ENCODE results near the gene SLC2A5.

SLC2A5 gene

GRCh38 chr1:9088807-9089206 lies 19.4 kb upstream of the SLC2A5 start:
- DNase-seq = peak; percentile 33

GRCh38 chr1:9087411-9088125 lies 18.1 kb upstream of the SLC2A5 start:
- no peak for DNase-seq

GRCh38 chr1:9086796-9087195 lies 17.4 kb upstream of the SLC2A5 start:
- DNase-seq = no peak

DNA sequence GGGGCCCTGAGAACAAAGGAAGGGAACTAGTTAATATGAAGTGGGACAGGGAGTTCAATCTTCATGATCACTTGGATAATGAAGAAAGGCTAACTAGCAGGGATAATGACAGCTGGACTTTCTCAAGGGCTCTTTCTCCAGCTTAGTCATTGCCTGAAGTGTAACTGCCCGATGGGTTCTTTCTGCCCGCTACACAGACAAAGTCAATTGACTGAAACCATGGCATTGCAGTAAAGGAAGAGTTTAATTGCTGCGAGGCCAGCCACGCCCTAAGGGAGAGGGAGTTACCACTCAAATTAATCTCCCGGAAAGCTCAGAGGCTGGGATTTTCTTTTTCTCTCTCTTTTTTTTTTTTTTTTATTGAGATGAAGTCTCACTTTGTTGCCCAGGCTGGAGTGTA lies 16.6 kb upstream of the SLC2A5 start:
- DNase-seq = no peak

DNA sequence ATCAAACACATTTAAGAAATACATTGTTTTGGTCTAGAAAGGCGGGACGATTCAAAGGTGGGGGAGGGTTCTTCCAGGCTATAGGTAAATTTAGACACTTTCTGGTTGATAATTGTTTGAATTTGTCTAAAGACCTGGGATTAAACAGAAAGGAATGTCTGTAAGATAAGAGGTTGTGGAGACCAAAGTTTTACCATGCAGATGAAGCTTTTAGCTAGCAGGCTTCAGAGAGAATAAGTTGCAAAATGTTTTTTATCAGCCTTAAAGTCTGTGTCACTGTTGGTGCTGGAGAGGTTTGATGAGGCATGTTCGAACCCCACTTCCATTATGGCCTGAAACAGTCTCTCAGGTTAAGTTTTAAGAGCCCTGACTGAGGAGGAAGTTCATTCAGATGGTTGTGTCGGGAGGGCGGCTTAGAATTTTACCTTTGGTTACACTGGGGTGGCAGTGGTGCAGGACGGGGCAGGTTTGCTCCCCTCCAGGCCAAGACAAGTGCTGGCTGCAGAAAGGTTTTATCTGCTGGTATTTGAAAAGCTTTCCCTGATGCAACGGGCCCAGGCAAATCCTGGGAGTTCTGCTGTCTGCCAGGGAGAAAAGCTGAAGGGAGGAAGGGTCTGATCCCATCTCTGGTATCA lies 16.0 kb upstream of the SLC2A5 start:
- DNase-seq = no peak

DNA sequence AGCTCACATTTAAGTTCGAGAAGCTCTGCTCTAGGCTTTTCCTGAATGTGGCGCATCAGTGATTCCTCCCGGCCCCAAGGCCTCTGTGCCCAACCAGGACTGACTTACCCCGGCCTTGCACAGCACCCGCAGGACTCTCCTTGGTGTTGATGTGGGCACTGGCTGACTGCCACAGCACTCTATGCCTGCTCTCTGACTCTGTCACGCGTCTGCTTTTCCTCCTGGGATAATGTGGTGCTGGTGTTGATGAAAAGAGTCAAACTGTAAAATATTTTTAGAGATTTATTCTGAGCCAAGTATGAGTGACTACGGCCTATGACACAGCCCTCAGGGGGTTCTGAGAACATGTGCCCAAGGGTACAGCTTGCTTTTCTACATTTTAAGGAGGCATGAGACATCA lies 15.5 kb upstream of the SLC2A5 start:
- DNase-seq = peak; percentile 42

DNA sequence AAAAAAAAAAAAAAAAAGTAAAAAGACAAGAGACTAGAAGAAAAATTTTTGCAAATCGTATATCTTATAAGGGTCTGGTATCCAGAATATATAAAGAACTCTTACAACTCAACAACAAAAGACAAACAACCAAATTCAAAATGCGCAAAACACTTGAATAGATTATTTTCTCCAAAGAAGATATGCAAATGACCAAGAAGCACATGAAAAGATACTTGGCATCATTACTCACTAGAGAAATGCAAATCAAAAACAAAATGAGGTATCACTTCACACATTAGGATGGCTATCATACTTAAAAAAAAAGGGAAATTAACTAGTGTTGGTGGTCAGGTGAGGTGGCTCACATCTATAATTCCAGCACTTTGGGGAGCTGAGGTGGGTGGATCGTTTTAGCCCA lies 12.0 kb upstream of the SLC2A5 start:
- no peak for DNase-seq

DNA sequence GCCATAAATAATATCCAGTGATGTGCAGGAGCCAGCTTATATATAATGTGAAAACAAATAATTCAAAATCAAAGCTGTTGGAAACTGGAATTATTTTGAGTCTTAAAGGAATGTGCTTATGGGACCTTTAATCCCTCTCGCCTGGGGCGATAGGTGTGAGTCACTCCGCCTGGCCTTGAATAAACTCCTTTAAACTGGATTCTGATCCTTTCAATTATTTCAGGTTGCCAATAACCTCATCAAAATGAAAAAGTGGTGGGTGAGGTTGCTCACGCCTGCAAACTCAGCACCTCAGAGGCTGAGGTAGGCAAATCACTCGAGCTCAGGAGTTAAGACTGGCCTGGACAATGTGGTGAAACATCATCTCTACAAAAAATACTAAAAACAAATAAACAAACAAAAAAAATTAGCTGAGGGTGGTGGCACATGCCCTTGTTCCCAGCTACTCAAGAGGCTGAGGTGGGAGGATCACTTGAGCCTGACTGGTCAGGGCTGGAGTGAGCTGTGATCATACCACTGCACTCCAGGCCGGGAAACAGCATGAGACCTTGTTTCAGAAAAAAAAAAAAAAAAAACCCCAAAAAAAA lies 11.4 kb upstream of the SLC2A5 start:
- DNase-seq = no peak

DNA sequence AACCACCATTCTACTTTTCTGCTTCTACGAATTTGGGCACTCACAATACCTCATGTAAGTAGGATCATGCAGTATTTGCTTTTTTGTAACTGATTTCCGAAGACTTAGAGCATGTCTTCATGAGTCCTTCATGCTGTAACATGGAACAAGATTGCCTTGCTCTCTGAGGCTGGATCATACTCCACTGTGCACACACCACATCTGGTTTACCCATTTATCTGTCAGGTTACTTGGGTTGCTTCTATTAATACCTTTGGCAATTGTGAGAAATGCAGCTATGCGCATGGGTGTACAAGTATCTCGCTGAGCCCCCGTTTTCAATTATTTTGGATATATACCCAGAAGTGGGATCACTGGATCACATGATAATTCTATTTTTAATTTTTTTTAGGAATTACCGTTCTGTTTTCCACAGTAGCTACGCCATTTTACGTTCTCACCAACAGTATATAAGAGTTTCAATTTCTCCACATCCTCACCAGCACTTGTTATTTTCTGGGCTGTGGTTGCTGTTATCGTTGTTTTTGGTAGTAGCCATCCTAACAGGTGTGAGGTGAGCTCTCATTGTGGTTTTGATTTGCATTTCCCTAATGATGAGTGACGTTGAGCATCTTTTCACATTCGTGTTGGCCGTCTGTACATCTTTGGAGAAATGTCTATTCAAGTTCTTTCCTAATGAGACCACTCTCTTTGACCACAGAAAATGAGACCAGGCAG lies 10.7 kb upstream of the SLC2A5 start:
- no peak for DNase-seq

DNA sequence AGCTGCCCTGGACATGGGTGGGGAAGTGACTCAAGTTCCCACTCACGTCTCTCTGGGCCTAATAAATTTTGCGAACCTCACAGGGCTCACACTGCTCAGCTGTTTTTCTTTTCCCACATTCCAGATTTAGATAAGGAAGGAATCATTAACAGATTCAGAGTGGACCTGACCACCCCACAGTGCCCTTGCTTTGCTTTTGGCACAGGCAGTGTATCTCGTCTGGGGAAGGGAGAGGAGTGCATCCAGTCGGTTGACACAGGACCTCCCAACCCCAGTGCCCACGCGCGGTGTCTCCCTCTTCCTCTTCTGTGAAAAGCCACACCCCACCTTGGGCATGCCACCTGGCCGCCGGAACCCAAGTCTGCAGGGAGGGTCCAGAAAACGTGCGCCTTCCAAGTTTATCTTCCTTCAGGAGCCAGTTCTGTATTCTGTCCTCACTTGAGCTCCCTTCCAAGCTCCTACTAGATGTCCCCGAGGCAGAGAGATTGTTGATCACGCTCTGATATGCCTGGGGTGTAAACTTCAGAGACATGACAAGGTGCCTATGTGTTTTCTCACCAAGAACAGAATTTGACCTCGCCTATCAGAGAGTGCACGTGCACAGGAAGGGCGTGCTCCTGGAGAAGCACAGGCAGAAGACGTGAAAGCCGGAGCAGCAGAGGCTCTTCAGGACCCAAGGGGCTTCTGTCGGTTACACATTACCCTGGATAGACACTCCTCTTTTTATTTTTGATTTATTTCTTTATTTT lies 9.5 kb upstream of the SLC2A5 start:
- DNase-seq = no peak

DNA sequence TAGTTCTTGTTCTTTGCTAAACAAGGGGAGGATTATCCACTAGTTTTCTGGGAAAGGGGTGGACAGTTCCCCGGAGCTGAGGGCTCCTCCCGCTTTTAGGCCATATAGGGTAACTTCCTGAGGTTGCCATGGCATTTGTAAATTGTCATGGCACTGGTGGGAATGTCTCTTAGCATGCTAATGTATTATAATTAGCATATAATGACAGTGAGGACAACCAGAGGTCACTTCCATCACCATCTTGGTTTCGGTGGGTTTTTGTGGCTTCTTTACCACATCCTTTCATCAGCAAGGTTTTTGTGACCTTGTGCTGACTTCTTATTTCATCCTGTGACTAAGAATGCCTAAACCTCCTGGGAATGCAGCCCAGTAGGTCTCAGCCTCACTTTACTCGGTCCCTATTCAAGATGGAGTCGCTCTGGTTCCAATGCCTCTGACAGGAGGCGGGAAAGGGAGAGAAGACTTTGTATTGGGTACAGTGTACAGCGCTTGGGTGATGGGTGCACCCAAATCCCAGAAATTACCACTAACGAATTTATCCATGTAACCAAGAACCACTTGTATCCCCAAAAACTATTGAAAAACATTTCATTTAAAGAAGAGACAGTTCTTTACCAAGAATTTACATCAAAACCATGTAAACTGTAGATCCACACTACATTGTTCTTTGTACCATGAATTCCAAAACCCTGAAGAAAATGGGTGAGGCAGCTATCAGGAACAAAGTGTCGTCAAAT lies 8.7 kb upstream of the SLC2A5 start:
- peak; percentile 65 for DNase-seq

- DNase-seq = peak; percentile 55
Observed at GRCh38 chr1:9075022-9075421, 5.6 kb upstream of the SLC2A5 start.

- DNase-seq = no peak
Observed at GRCh38 chr1:9073143-9073542, 3.7 kb upstream of the SLC2A5 start.

- DNase-seq = no peak
Observed at GRCh38 chr1:9071554-9072235, 2.3 kb upstream of the SLC2A5 start.

DNA sequence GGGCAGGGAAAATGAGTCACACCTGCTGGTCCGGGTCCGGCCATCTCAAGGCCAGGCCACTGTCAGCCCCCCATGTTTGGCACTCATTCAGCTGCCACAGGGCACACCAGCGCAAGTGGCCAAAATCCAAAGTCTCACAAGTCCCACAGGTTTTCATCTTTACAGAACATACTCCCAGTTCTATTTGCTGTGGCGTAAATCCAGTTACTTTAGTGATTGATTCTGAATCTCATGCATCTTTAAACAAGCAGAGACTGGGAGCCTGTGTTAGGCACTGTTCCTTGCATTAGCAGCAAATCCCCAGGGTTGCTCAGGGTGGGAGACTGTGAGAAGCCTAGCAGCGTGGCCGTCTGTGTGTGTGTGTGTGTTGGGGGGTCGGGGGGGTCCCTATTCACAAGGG lies 1.1 kb upstream of the SLC2A5 start:
- DNase-seq = no peak

DNA sequence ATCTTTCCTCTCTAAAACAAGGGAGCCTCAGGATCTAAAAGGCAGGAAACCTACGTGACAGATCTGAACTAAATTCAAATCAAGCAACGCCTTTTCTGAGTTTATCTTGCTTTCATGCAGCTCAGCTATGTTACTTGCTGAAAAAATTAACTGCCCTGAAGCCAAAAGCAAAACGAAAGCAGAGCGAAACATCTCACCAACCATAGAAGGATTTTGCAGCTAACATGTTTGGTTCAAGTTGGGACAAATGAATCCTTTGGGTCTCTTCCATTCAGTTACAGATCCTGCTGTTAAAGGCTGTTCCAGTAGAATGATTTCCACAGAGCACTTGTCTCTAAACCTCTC lies 482 bp downstream of the SLC2A5 start:
- no peak for DNase-seq

GRCh38 chr1:9066945-9067807 lies 2.3 kb downstream of the SLC2A5 start:
- DNase-seq = peak; percentile 81

DNA sequence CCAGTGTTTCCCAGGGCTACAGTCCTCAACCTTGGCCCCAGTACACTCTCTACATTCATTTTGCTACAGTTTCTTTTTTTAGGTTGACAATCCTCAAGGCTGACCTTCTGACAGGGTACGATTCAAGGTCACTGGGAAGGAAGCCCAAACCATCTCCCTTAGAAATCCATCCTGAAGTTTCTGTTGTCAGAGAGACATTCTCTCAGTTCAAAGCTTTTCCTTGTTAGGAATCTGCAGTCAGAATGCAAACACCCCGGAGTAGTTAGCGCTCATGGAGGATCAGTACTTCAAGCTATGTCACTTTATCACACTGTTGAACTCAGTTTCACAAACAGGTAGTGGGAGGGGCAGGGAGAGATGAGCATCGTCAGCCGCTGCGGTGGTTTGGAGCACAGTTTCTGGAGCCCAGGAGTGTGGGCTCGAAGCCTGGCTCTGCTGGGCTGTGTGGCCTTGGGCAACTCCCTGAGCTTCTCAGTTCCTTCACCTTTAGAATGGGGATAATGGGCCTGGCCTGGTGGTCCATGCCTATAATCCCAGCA lies 4.2 kb downstream of the SLC2A5 start:
- DNase-seq = no peak

GRCh38 chr1:9062846-9063245 lies 6.6 kb downstream of the SLC2A5 start:
- DNase-seq = no peak

- no peak for DNase-seq
Observed at GRCh38 chr1:9062021-9062471, 7.4 kb downstream of the SLC2A5 start.
